DLD1 (cell line): ENCODE results near the gene U2AF1L4.
"Not testable (repeated sequence)": the region's sequence is repeated elsewhere in the genome, so short reads cannot be mapped to it uniquely, and the experiment has no call there.

Experiments
- in situ Hi-C: cut with HindIII; loops from 2 replicates; pipeline ENCODE4 v1.10.0; 2017; ENCODE audit warnings: low sequenced_read_pairs

The U2AF1L4 gene

DNA sequence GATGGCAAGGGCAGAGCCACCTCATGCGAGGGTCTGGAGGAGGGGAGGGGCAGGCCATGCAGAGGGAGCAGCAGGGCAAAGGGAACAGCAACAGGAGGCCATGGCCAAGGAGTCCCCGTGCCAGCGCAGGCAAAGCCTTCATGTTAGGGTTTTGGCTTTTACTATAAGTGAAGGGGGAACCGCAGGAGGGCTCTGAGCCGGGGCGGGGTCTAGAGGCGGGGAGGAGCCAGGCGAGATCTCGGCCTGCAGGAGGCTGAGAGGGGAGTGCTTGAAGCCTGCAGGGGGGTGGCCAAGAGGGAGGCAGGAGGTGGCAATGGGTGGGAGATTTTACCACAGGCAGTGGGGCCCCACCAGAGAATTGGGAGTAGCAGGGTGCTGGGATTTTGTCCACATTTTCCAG is 36.4 kb upstream of the U2AF1L4 start:
- in situ Hi-C loops = no loop called here

DNA sequence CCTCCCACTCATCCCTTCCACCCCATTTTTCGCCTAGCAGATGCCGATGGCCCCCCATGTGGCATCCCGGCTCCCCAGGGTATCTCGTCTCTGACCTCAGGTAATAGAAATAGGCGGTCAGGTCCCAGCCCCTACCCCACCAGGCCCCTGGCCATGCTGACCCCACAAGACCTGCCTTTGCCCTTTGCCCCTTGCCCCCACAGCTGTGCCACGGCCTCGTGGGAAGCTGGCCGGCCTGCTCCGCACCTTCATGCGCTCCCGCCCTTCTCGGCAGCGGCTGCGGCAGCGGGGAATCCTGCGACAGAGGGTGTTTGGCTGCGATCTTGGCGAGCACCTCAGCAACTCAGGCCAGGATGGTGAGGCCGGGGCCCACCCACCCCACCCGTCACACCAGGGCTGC is 35.5 kb upstream of the U2AF1L4 start:
- in situ Hi-C loops = no loop called here

DNA sequence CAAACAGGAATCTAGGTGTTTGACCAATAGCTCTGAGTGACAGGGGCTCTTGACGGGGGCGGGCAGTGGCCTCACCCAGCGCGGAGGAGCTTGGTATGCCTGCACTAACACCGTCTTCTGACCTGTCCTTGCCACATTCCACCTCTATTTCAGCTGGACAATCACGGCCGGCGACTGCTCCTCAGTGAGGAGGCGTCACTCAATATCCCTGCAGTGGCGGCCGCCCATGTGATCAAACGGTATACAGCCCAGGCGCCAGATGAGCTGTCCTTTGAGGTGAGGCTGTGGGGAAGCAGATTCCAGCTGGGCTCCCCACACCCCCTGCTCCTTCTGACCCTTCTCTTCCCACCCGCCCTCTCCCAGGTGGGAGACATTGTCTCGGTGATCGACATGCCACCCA is 34.8 kb upstream of the U2AF1L4 start:
- in situ Hi-C loops = no loop called here

DNA sequence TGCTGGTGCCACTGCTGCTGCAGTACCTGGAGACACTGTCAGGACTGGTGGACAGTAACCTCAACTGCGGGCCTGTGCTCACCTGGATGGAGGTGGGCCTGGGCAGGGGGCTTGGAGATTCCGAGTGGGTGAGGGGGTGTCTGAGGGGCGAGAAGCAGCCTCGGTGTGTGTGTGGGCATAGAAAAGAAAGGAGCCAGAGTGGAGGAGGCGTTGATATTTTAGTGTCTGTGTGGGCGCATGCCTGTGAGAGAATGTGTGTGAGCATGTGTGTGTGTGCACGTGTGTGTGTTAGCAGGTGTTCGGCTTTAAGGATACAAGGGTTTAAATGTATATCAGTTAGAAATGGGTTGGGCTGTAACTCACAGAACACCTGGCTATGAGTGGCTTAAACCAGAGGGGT is 33.8 kb upstream of the U2AF1L4 start:
- in situ Hi-C loops = no loop called here

DNA sequence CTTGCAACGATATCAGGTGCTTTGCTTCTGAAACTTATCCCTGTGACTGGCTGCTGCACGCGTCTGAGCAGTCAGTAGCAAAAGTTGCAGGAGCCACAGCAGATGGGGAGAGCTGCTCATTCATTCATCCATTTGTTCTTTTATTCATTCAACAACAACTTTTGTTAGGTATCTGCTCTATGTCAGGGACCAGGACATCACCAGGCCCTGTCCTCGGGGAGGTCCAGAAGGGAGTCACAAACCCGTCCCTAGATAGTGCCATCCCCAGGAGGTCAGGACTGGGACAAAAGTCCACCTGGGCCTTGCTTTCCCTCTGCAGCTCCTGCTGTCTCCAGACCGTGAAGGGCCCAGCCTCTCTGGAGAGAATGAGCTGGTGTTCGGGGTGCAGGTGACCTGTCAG is 32.7 kb upstream of the U2AF1L4 start:
- in situ Hi-C loops = no loop called here

DNA sequence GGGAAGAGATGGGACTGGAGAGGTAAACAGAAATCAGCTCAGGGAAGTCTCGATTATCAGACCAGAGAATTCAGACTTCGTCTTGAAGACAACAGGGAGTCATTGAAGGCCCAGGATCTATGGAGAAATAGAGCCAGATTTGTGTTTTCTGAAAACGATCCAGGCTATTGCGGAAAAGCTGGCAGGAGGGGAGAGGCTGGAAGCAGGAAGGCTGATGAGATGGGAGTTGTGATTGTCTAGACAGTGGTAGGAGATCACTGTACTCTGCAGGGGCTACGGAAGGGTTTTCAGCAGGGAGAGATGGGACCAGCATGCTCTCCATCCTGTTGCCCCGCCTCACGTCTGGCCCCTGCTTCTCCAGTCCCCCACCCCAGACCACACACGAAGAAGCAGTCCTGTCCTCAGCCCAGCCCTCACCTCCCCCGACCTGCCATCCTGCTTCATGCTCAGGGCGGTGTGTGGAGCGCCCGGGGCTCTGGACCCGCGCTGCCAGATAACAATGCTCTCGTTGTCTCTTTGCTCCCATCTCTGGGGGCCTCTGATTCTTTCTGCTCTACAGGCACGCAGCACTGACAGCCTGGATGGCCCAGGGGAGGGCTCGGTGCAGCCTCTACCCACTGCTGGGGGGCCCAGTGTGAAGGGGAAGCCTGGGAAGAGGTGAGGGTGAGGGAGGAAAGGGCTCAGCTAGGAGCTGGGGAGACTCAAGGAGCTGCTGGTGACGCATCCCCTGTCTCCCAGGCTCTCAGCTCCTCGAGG is 32.0 kb upstream of the U2AF1L4 start:
- in situ Hi-C loops = no loop called here

DNA sequence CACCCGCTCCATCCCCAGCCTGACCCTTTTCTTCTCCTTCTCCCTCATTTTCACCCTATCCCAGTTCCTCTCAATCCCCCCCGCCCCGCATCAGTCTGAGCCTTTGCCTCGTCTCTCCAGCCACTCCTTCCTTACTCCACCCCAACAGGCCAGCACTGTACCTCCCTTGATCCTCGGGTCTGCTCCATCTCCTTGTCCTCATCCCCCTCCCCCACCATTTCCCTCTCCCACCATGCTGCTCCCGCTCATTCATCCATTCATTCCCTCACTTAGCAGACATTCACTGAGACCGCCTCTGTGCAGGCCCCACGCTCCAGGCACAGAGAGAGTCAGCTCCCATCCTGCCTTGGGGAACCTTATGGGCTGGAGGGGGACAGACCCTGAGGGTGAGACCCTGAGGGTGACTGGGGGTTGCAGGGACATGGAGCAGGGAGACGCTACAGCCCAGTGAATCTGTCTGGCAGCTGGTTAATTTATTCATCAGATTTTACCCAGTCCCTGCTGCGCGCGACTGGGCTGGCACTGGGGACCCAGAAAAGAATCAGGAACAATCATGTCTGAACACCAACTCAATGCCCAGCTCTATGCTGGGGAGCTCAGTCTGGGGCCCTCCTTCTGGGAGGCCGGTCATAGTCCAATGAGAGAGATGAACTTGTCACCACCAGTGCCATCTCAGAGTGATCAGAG is 31.0 kb upstream of the U2AF1L4 start:
- in situ Hi-C loops = no loop called here

DNA sequence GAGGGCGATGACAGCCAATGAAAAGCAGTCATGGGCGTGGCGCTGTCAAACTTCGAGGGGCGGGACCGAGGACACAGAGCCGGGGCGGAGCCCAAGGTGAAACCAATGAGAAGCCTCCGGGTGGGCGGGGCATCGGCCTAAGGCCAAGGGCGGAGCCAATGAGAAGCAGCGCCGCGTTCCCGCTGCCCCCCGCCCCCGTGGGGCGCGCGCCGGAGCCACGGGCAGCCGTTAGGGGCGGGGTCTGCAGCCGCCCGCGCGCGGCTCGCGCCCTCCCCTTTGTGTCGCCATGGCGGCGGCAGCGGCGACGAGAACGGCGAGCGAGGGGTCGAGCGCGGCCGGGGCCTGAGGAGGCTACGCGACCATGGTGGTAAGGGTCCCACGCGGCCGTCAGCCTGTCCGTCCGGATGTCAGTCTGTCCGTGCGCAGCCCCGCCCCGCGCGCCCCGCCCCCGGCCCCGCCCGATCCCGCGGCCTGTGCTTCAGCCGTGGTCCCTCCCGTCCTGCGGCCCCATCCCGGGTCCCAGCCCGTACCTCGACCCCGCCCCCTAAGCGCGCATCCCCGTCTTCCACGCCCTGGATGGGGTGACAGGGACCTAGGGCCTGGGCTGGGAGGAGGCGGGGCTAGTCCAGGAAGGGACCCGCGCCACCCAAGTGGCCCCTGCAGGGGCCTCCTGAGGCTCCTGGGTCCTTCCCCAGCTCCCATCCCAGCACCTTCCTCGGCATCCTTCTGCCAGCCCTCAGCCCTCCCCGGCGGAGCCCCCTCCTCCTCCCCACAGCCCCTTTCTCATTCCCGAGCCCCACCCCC is 30.3 kb upstream of the U2AF1L4 start, which contains the start of gene ARHGAP33:
Gene ARHGAP33, plus strand, starts transcription at position 267 of the 804 bp plus-strand sequence. Its CDS starts 95 bp downstream, at position 362.
- in situ Hi-C loops = no loop called here

DNA sequence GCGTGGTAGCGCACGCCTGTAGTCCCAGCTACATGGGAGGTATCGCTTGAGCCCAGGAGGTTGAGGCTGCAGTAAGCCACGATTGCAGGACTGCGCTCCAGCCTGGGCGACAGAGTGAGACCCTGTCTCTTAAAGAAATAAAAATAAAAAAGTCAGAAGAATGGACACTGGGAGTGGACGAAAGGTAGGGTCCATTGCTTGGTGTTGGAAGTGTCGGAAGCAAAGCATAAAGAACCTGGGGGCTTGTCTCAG is 29.8 kb upstream of the U2AF1L4 start:
- in situ Hi-C loops = no loop called here

DNA sequence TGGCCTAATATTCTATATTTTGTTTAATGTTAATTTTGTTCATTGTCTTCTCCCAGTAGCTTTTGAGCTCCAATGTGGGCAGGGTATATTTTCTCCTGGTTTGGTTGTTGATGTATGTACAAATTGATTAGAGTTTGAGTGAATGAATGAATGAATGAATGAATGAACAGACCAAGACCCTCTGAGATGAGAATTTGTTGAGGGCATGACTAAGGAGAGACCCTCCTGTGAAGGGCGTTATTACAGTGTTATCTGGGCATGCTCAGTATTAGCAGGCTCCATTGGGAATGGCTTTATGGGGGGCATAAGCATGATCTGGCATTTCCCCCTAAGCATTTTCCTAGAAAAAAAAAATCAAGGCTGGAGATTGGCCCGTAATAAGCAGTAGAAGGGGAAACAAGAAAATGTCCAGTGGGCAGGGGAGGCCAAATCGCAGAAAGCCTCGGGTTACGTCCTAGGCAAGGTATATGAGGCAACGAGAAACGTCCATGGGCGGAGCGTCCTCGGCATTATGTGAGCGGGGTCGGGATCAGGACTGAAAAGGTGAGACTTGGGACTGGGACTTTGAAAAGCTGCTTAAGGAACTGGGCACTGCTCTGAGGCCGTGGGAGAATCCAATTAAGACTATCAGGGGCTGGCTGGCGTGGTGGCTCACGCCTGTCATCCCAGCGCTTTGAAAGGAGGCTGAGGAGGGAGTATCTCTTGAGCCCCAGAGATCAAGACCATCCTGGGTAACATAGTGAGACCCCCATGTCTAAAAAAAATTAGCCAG is 29.2 kb upstream of the U2AF1L4 start:
- in situ Hi-C loops = no loop called here

DNA sequence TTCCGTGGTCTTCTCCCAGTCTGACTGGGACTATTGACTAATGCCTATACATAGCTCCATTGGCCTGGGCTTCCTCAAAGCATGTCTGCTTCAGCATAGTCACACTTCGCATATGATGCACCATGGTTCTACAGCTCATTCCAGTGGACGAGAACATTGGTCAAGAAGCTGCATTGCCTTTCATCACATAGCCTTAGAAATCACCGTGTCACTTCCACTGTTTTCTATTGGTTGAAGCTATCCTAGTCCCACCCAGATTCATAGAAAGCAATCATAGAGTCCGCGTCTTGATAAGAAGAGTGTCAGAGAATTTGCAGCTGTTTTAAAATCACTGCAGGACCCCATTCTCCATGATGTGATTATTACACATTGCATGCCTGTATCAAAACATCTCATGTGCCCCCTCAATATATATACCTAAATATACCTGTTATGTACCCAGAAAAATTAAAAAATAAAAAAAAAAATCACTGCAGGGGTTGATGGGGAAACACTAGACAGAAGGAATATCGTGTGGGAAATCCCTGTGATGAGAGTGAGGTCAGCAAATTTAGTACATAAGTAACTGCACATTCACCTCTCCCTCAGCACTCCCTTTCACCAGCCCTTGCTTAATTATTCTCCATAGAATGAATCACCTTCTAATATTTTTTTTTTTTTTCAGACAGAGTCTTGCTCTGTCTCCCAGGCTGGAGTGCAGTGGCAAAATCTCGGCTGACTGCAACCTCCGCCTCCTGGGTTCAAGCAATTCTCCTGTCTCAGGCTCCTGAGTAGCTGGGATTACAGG is 28.0 kb upstream of the U2AF1L4 start:
- in situ Hi-C loops = no loop called here

DNA sequence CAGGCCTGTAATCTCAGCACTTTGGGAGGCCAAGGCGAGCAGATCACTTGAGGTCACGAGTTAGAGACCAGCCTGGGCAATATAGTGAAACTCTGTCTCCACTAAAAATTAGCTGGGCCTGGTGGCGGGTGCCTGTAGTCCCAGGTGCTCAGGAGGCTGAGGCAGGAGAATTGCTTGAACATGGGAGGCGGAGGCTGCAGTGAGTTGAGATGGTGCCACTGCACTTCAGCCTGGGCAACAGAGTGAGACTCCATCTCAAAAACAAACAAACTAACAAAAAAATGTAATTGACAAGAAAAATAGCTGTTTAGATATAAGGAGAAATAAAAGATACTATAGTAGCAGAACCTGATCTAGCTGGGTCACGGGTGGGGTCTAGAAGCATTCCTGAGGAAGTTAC is 27.1 kb upstream of the U2AF1L4 start:
- in situ Hi-C loops = not testable (repeated sequence)

DNA sequence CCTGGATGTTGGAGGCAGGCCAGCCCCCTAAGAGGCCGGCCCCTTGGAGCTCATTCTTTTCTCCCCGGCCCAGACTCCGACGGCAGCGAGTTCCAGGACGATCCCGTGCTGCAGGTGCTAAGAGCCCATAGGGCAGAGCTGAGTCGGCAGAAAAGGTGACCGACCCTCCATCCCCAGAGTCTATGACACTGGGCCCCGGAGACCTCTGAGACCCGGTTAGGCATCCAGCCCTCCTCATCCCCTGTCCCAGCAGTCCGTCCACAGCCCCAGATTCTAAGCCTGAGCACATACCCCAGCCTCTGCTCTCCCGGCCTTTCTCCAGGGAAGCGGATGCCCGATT is 22.8 kb upstream of the U2AF1L4 start:
- in situ Hi-C loops = no loop called here

DNA sequence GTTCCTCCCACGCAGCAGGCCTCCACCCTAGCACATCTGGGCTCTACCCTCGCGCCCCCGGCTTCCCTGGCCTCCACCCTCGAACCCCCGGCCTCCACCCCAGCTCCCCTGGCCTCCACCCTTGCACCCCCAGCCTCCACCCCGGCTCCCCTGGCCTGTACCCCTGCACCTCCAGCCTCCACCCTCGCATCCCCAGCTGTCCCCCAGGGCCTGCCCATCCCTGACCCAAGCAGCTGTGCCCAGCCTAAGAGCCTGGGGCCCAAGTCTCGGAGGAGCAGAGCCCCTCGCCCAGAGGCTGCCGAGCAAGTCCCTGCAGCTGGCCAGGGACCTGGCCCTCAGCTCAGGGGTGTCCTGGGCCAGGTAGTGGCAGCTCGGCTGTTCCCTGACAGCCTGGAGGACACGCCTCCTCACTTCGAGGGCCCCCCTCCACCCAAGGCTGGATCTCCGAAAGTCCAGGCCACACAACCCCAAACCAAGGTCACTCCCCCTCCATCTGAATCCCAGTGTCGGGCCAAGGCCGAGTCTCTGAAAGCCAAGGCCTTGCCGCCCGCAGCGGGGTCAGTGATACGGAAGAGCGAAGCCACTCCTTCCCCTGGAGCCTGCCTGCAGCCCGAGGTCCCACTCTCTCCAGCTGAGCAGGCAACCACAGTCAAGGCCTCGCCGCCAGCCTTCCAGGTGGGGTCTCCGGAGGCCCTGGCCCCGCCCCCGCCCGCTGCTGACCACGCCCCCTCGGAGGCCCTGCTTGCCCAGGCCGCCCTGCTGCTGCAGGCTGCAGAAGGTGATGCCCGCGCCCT is 22.3 kb upstream of the U2AF1L4 start:
- in situ Hi-C loops = no loop called here

DNA sequence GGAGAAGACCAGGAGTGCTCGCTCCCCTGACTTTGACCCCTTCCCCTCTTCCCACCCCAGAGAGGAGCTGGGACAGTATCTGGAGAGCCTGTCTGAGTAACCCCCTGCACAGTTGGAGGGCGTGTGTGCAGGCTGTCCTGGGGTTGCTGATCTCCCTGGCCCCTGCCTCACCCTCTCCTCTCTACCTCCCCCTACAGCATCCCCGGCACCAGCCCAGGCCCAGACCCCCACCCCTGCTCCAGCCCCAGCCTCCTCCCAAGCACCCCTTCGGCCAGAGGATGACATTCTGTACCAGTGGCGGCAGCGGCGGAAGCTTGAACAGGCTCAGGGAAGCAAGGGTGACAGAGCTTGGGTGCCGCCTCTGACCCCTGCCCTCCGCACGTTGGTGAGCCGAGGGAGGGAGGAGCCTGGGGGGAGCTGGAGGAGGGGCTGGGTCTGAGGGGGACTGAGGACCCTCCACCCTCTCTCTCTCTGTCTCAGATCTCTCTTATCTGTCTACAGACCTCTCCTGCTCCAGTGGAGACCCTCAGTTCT is 21.4 kb upstream of the U2AF1L4 start:
- in situ Hi-C loops = no loop called here

DNA sequence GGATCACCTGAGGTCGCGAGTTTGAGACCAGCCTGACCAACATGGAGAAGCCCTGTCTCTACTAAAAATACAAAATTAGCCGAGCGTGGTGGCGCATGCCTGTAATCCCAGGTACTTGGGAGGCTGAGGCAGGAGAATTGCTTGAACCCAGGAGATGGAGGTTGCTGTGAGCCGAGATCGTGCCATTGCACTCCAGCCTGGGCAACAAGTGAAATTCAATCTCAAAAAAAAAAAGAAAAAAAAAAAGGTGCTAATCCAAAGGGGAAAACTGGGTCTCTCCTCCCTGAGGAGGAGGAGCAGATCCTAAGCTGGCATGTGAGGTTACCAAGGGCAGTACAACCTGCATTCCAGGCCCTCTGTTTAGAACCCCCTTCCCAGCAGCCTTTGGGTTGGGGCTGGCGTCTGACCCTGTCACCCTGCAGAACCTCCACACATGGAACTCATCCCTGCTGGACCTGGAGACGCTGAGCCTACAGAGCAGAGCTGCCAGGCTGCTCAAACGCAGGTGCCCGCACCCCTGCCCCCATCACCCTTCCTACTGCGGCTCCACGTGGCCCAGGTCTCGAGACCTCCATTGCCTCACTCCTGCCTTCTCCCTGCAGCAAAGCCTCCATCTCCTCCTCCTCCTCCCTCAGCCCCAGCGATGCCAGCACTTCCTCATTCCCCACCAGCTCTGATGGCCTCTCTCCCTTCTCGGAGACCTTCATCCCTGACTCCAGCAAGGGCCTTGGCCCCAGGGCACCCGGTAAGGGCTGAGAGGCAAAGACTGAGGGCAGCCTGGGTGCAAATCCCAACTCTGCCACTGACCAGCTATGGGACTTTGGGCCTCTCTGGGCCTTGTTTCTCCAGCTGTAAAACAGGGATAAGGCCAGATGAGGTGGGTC is 19.5 kb upstream of the U2AF1L4 start:
- in situ Hi-C loops = no loop called here

DNA sequence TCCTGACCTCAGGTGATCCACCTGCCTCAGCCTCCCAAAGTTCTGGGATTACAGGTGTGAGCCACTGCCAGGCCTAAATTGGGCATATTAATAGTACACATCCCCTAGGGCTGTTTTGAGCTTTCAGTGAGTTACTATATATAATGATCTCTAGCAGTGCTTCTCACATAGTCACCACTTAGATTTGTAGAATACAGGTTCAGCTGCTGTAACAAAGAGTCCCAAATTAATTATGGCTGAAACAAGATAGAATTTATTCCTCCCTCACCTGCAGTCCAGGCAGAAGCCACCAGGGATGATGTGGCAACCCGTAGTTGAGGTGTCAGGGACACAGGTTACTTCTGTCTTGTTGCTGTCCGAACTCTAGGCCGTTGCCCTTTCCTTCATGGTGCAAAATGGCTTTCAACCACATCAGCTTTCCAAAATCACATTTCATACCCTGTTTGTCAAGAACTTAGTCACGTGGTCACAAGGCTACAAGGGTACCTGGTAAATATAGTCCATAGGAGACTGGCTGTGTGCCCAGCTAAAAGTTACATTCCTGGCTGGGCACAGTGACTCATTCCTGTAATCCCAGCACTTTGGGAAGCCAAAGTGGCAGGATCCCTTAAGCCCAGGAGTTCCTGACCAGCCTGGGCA is 15.6 kb upstream of the U2AF1L4 start:
- in situ Hi-C loops = no loop called here

DNA sequence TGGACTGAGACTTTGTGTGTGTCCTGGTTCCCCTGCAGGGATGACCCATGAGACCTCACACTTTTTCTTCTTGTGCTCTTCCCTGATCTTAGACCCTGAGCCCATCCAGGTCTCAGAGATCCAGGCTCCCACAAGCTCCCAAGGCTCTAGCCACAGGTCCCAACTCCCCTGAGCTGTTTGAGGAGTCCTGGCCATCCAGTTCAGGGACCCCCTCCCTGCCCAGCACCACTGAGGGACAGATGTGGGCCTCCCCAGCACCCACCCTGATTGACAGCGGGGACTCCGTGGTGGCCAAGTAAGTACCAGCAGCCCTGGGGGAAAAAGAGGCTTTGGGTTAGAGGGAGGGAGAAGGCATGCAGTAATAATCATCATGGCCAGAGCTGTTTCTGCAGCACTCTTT is 14.5 kb upstream of the U2AF1L4 start:
- in situ Hi-C loops = no loop called here
